ENCODE data around the gene TMOD3. TPM values are rescaled to one million over a fixed set of nuclear protein-coding genes. Genes with fewer than 3 reads are reported as not detected.

TMOD3 gene
- total and polyA plus RNA-seq, 4 donors, result 7.2 to 23.9 (median 14.1) TPM

DNA sequence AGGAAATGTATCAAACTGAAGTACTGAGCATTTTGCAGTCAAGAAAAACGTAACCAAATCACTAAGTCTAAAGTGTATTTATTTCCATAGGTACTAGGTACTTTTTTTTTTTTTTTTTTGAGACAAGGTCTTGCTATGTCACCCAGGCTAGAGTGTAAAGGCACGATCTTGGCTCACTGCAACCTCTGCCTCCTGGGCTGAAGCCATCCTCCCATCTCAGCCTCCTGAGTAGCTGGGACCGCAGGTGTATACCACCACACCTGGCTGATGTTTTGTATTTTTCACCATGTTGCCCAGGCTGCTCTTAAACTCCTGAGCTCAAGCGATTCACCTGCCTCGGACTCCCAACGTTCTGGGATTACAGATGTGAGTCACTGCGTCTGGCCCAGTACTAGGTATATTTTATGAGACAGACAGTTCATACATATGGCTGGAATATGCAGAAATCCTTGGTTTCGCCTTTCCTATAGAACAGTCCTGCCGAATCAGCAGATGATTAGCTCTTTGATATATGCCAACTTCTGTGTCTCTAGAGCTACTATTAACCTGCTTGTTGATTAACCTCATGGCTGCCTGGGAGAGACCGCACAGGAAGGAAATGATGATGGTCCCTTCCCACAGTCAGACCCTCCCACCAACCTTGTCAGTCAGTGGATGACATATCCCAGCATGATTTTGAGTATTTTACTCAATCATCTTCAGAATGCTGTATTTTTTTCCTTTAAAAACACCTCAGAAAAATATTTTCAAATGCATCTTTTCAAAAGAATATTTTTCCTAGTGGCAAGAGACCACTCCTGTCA, 32.3 kb downstream of the TMOD3 start:
- no peaks in the 10 kb centered on the region for H3K27me3 ChIP-seq (ENCODE audit: control insufficient read depth in 4 of 4, insufficient read depth in 4 of 4, low read length in 3 of 4)
- H3K9ac ChIP-seq (ENCODE audit: low read depth in 1 of 2, low read length in 2 of 2), result no peak overlapping the region
- no peaks in the 10 kb centered on the region for H3K9me3 ChIP-seq (ENCODE audit: control insufficient read depth in 4 of 4, low read length in 3 of 4)
- TF ChIP-seq YY1 (IDR thresholded peaks at IDR 0.05), result no peak
- TF ChIP-seq FOXA2 (IDR thresholded peaks at IDR 0.05), result no peak
- TF ChIP-seq, protein P1, sequence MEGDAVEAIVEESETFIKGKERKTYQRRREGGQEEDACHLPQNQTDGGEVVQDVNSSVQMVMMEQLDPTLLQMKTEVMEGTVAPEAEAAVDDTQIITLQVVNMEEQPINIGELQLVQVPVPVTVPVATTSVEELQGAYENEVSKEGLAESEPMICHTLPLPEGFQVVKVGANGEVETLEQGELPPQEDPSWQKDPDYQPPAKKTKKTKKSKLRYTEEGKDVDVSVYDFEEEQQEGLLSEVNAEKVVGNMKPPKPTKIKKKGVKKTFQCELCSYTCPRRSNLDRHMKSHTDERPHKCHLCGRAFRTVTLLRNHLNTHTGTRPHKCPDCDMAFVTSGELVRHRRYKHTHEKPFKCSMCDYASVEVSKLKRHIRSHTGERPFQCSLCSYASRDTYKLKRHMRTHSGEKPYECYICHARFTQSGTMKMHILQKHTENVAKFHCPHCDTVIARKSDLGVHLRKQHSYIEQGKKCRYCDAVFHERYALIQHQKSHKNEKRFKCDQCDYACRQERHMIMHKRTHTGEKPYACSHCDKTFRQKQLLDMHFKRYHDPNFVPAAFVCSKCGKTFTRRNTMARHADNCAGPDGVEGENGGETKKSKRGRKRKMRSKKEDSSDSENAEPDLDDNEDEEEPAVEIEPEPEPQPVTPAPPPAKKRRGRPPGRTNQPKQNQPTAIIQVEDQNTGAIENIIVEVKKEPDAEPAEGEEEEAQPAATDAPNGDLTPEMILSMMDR (IDR thresholded peaks at IDR 0.05; ENCODE audit: low read depth, low read length, missing input control), result no peak
- TF ChIP-seq, protein P2, sequence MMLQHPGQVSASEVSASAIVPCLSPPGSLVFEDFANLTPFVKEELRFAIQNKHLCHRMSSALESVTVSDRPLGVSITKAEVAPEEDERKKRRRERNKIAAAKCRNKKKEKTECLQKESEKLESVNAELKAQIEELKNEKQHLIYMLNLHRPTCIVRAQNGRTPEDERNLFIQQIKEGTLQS (IDR thresholded peaks at IDR 0.05), result no peak
- TF ChIP-seq, protein P3, sequence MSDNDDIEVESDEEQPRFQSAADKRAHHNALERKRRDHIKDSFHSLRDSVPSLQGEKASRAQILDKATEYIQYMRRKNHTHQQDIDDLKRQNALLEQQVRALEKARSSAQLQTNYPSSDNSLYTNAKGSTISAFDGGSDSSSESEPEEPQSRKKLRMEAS (IDR thresholded peaks at IDR 0.05), result no peak
- no peak for TF ChIP-seq HNF4G (IDR thresholded peaks at IDR 0.05)
- H3K27ac ChIP-seq (ENCODE audit: low read depth in 1 of 2, low read length in 2 of 2), result no peak overlapping the region
- DNase-seq (ENCODE audit: low spot score), result no peak
- H3K36me3 ChIP-seq (ENCODE audit: control insufficient read depth in 4 of 4, insufficient read depth in 3 of 4, low read depth in 1 of 4, low read length in 3 of 4), result peaks cover 1 to 10% (median 6%) of the 10 kb centered on the region in 4 donors
- peaks cover 0 to 5% (median 2%) of the 10 kb centered on the region in 4 donors for H3K4me1 ChIP-seq (ENCODE audit: control insufficient read depth in 4 of 4, insufficient read depth in 4 of 4, low read length in 3 of 4)
- 87% methylated on average over 10 of the region's 10 CpGs for WGBS
- no peak overlapping the region for H3K4me3 ChIP-seq (ENCODE audit: low read depth in 1 of 3, low read length in 3 of 3)

DNA sequence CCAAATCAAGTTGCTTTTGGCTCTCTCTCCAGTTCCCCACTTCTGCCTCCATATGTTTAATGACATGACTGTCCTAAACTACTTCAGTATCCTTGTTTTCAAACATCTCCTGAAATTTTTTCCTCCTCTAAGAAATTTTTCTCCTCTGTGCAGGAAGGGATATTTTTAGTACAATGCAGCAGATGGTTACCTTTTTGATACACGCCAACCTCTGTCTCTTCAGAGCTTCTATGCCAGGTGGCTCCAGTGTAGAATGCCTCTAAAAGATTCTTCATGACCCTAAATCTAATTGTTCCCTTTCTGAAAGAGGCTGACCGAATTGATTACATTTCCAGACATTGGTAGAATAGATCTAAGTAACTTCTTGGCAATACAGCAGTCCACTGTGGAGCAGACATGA, 33.7 kb downstream of the TMOD3 start:
- H3K9ac ChIP-seq (ENCODE audit: low read depth in 1 of 2, low read length in 2 of 2), result no peak overlapping the region
- H3K36me3 ChIP-seq (ENCODE audit: control insufficient read depth in 4 of 4, insufficient read depth in 3 of 4, low read depth in 1 of 4, low read length in 3 of 4), result peaks cover 1 to 14% (median 6%) of the 10 kb centered on the region in 4 donors
- no peak overlapping the region for H3K4me3 ChIP-seq (ENCODE audit: low read depth in 1 of 3, low read length in 3 of 3)
- WGBS, result 78% methylated on average over 2 of the region's 2 CpGs
- peaks cover 0 to 5% (median 4%) of the 10 kb centered on the region in 4 donors for H3K4me1 ChIP-seq (ENCODE audit: control insufficient read depth in 4 of 4, insufficient read depth in 4 of 4, low read length in 3 of 4)
- DNase-seq (ENCODE audit: low spot score), result no peak
- no peak for TF ChIP-seq RXRA (IDR thresholded peaks at IDR 0.05)
- no peak for TF ChIP-seq HNF4A (conservative IDR thresholded peaks at IDR 0.05)
- TF ChIP-seq, protein P4, sequence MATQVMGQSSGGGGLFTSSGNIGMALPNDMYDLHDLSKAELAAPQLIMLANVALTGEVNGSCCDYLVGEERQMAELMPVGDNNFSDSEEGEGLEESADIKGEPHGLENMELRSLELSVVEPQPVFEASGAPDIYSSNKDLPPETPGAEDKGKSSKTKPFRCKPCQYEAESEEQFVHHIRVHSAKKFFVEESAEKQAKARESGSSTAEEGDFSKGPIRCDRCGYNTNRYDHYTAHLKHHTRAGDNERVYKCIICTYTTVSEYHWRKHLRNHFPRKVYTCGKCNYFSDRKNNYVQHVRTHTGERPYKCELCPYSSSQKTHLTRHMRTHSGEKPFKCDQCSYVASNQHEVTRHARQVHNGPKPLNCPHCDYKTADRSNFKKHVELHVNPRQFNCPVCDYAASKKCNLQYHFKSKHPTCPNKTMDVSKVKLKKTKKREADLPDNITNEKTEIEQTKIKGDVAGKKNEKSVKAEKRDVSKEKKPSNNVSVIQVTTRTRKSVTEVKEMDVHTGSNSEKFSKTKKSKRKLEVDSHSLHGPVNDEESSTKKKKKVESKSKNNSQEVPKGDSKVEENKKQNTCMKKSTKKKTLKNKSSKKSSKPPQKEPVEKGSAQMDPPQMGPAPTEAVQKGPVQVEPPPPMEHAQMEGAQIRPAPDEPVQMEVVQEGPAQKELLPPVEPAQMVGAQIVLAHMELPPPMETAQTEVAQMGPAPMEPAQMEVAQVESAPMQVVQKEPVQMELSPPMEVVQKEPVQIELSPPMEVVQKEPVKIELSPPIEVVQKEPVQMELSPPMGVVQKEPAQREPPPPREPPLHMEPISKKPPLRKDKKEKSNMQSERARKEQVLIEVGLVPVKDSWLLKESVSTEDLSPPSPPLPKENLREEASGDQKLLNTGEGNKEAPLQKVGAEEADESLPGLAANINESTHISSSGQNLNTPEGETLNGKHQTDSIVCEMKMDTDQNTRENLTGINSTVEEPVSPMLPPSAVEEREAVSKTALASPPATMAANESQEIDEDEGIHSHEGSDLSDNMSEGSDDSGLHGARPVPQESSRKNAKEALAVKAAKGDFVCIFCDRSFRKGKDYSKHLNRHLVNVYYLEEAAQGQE (IDR thresholded peaks at IDR 0.05), result no peak
- no peak for TF ChIP-seq YY1 (IDR thresholded peaks at IDR 0.05)
- no peak for TF ChIP-seq JUND (IDR thresholded peaks at IDR 0.05)
- TF ChIP-seq TAF1 (conservative IDR thresholded peaks at IDR 0.05), result no peak
- no peak for TF ChIP-seq NR2F2 (IDR thresholded peaks at IDR 0.05)
- no peak for TF ChIP-seq FOXA1 (IDR thresholded peaks at IDR 0.05)
- TF ChIP-seq SP1 (IDR thresholded peaks at IDR 0.05), result no peak
- no peak for TF ChIP-seq HNF4G (IDR thresholded peaks at IDR 0.05)
- TF ChIP-seq, protein P3 (IDR thresholded peaks at IDR 0.05), result no peak
- TF ChIP-seq, protein P5, sequence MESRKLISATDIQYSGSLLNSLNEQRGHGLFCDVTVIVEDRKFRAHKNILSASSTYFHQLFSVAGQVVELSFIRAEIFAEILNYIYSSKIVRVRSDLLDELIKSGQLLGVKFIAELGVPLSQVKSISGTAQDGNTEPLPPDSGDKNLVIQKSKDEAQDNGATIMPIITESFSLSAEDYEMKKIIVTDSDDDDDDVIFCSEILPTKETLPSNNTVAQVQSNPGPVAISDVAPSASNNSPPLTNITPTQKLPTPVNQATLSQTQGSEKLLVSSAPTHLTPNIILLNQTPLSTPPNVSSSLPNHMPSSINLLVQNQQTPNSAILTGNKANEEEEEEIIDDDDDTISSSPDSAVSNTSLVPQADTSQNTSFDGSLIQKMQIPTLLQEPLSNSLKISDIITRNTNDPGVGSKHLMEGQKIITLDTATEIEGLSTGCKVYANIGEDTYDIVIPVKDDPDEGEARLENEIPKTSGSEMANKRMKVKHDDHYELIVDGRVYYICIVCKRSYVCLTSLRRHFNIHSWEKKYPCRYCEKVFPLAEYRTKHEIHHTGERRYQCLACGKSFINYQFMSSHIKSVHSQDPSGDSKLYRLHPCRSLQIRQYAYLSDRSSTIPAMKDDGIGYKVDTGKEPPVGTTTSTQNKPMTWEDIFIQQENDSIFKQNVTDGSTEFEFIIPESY (IDR thresholded peaks at IDR 0.05), result no peak
- no peak for TF ChIP-seq GABPA (IDR thresholded peaks at IDR 0.05 in 1 of 2, conservative IDR thresholded peaks at IDR 0.05 in 1 of 2)
- no peak overlapping the region for H3K27ac ChIP-seq (ENCODE audit: low read depth in 1 of 2, low read length in 2 of 2)
- no peaks in the 10 kb centered on the region for H3K9me3 ChIP-seq (ENCODE audit: control insufficient read depth in 4 of 4, low read length in 3 of 4)
- no peaks in the 10 kb centered on the region for H3K27me3 ChIP-seq (ENCODE audit: control insufficient read depth in 4 of 4, insufficient read depth in 4 of 4, low read length in 3 of 4)

Measured in liver (tissue), 9 donors.